Motor neuron (in vitro differentiated cells): ENCODE measurements around the gene TRIM60. TPM values are rescaled to one million over a fixed set of nuclear protein-coding genes. Genes with fewer than 3 reads are reported as not detected.
A peak's percentile ranks its signal among the peaks of the same experiment; 100 is the strongest.
"Not testable (repeated sequence)": the region's sequence is repeated elsewhere in the genome, so short reads cannot be mapped to it uniquely, and the experiment has no call there.

ENCODE experiments used
- ATAC-seq, 8 experiments: fragments of 200-7000 bp; cut with Tn5 transposase; replicated peaks in 6 of 8; 2 replicates each; pipeline ENCODE4 v1.8.0; 2021; ENCODE audit warnings: mild to moderate bottlenecking in 8 of 8, moderate library complexity in 8 of 8
- H3K27ac ChIP-seq, 2 donors: fragments of 250-450 bp; sonication (Bioruptor Pico); 2 replicates each; pipeline ENCODE4 v1.9.0; 2021; ENCODE audit warnings: antibody characterized with exemption in 2 of 2, mild to moderate bottlenecking in 2 of 2, moderate library complexity in 1 of 2
- H3K4me1 ChIP-seq, 2 donors: fragments of 250-450 bp; sonication (Bioruptor Pico); replicated peaks in 1 of 2; 2 replicates each; pipeline ENCODE4 v1.6.1; 2021; ENCODE audit warnings: antibody characterized with exemption in 2 of 2, mild to moderate bottlenecking in 2 of 2, moderate library complexity in 1 of 2
- H3K4me3 ChIP-seq, 5 donors: fragments of 250-450 bp; sonication (Bioruptor Pico); 2 replicates each; pipeline ENCODE4 v1.9.0; 2021; ENCODE audit warnings: antibody characterized with exemption in 5 of 5, mild to moderate bottlenecking in 5 of 5, moderate library complexity in 4 of 5
- WGBS, 10 experiments: fragments of 450-650 bp; shearing (Covaris generic); methylation state at CpG; one replicate each; pipeline ENCODE4 v1.0.0; 2022; 5-methylcytosine and 5-hydroxymethylcytosine counted together
- in situ Hi-C, 9 experiments: fragments of 400-800 bp; cut with MboI; loops; one replicate each; pipeline ENCODE4 v1.15.0; 2021; ENCODE audit warnings: low sequenced_read_pairs in 9 of 9, low pct_unique_long_range_greater_than_20kb in 2 of 9; ENCODE audit not compliant: unreplicated experiment in 9 of 9
- total RNA-seq, 8 experiments: library from RNA; unstranded; fragments of 300-600 nt; gene quantifications; 2 replicates each; pipeline versions ENCODE4 v1.2.3 to v1.2.4, GENCODE V29; 2022

The TRIM60 gene
- total RNA-seq = under 1 TPM in 2 of 8 experiments, not detected in 6; 0.19 to 0.31 TPM

DNA sequence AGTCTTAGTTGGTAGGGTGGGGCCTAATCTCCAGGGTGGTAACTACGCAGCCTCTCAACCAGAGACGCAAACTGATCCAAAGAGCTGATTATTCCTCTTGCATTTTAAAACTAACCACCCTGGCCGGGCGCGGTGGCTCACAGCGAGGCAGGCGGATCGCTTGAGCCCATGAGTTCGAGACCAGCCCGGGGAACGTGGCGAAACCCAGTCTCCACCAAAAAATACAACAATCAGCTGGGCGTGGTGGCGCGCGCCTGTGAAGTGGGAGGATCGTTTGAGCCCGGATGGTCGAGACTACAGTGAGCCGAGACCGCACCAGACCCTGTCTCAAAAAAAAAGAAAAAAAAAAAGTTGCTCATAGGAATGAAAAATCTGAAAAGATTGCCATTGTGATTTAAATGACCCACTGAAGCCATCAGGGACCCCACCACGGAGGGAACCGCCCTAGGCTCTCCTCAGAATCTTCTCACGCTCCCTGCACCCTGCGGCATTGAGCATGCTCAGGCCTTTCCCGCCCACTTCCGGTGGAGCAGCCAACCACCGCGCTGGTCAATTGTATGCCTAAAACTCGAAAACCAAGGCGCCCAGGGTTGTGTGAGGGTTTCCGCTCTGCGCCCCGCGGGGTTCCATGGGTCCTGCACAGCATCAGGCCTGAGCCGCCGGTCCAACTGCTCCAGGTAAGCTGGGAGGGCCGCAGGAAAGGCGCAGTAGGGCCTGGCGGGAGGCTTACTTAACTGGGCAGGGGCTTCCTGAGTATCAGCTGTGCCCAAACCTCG, at the start of gene TRIM60:
TSS of gene TRIM60 (plus strand) at position 564 of the 776 bp plus-strand sequence. CDS start 8,074 bp downstream, outside the sequence.
- no peak for ATAC-seq
- Histone ChIP-seq H3K4me1 (no peaks in the 10 kb centered on the region), H3K4me3 (no peak within 1 kb of the TSS), H3K27ac (no peak within 1 kb of the TSS)
- 68 to 99% (median 95%) methylated on average over 2 to 13 of the region's 41 CpGs for WGBS, 10 experiments
- in situ Hi-C loops = no loop called here

DNA sequence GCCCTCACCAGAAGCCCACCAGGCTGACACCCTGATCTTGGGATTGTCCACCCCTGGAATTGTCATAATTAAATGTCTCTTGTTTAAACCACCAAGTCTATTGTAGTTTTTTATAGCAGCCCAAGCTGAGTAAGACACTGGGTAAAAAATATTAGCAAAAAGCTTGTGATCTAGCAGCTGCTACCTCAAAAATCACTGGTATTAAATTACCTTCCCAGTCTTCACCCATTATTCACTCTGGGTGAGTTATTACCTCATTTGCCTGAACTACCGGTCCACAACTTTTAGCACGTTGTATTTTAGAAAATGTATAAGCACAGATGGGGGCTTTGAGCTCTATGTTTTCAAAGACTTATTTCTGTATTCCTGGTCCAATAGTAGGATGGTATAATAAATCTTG, 42.3 kb upstream of the TRIM60 start:
- H3K4me3 ChIP-seq = no peak overlapping the region
- 14 to 68% (median 59%) methylated on average over 1 to 2 of the region's 2 CpGs; no CpG with 5 or more reads in 3 of the 10 experiments for WGBS, 10 experiments
- ATAC-seq = no peak
- no peak overlapping the region for H3K27ac ChIP-seq
- no peaks in the 10 kb centered on the region for H3K4me1 ChIP-seq
- in situ Hi-C loops = no loop called here

DNA sequence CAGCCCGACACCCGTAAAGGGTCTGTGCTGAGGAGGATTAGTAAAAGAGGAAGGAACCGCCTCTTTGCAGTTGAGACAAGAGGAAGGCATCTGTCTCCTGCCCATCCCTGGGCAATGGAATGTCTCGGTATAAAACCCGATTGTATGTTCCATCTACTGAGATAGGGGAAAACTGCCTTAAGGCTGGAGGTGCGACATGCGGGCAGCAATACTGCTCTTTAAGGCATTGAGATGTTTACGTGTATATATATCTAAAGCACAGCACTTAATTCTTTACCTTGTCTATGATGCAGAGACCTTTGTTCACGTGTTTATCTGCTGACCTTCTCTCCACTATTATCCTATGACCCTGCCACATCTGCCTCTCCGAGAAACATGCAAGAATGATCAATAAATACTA, 41.0 kb upstream of the TRIM60 start:
- WGBS, 10 experiments = 40 to 93% (median 83%) methylated on average over 1 to 3 of the region's 10 CpGs; no CpG with 5 or more reads in 3 of the 10 experiments
- ATAC-seq, H3K4me1 ChIP-seq, H3K27ac ChIP-seq, H3K4me3 ChIP-seq, in situ Hi-C loops: not testable (repeated sequence)

DNA sequence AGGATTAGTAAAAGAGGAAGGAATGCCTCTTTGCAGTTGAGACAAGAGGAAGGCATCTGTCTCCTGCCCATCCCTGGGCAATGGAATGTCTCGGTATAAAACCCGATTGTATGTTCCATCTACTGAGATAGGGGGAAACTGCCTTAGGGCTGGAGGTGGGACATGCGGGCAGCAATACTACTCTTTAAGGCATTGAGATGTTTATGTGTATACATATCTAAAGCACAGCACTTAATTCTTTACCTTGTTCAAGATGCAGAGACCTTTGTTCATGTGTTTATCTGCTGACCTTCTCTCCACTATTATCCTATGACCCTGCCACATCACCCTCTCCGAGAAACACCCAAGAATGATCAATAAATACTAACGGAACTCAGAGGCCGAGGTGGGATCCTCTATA, 35.7 kb upstream of the TRIM60 start:
- 0 to 95% (median 62%) methylated on average over 1 to 3 of the region's 6 CpGs; no CpG with 5 or more reads in 5 of the 10 experiments for WGBS, 10 experiments
- H3K4me3 ChIP-seq, H3K4me1 ChIP-seq, ATAC-seq, in situ Hi-C loops, H3K27ac ChIP-seq: not testable (repeated sequence)

DNA sequence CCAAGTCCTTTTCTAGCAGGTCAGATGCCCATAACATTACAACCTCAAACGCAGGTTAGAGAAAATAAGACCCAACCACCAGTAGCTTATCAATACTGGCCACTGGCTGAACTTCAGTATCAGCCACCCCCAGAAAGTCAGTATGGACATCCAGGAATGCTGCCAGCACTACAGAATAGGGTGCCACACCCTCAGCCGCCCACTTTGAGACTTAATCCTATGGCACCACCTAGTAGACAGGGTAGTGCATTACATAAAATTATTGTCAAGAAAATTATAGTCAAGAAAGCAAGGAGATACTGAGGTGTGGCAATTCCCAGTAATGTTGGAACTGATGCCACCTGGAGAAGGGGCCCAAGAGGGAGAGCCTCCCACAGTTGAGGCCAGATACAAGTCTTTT, 34.5 kb upstream of the TRIM60 start:
- WGBS, 10 experiments = 0 to 100% (median 84%) methylated on average over 1 to 2 of the region's 2 CpGs; no CpG with 5 or more reads in 2 of the 10 experiments
- peak in 2 of 8 experiments; percentile 41 to 46 for ATAC-seq
- Histone ChIP-seq H3K4me1 (no peaks in the 10 kb centered on the region), H3K4me3 (no peak overlapping the region), H3K27ac (no peak overlapping the region)
- in situ Hi-C loops = no loop called here

DNA sequence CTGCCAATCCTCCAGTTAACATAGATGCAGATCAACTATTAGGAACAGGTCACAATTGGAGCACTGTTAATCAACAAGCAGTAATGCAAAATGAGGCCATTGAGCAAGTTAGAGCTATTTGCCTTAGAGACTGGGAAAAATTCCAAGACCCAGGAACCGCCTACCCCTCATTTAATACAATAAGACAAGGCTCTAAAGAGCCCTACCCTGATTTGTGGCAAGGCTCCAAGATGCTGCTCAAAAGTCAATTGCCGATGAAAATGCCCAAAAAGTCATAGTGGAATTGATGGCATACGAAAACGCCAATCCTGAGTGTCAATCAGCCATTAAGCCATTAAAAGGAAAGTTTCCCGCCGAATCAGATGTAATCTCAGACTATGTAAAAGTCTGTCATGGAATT, 33.9 kb upstream of the TRIM60 start:
- no peak overlapping the region for H3K27ac ChIP-seq
- in situ Hi-C loops = no loop called here

DNA sequence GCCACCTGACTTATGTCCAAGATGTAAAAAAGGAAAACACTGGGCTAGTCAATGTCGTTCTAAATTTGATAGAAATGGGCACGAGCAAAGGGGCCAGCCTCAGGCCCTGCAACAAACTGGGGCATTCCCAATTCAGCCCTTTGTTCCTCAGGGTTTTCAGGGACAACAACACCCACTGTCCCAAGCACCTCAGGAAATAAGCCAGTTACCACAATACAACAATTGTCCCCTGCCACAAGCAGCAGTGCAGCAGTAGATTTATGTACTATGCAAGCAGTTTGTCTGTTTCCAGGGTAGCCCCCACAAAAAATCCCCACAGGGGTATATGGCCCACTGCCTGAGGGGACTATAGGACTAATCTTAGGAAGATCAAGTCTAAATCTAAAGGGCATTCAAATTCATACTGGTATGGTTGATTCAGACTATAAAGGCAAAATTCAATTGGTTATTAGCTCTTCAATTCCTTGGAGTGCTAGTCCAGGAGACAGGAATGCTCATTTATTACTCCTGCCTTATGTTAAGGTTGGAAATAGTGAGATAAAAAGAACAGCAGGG, 33.2 kb upstream of the TRIM60 start:
- ATAC-seq, H3K4me3 ChIP-seq, H3K27ac ChIP-seq, H3K4me1 ChIP-seq, in situ Hi-C loops: not testable (repeated sequence)
- WGBS, 10 experiments = 0 to 83% (median 64%) methylated on average over 2 of the region's 2 CpGs; no CpG with 5 or more reads in 6 of the 10 experiments

More for the DNA sequence above, 33.9 kb upstream of the TRIM60 start:
- no peak for ATAC-seq
- H3K4me3 ChIP-seq = no peak overlapping the region
- no peaks in the 10 kb centered on the region for H3K4me1 ChIP-seq
- 35 to 100% (median 87%) methylated on average over 3 to 5 of the region's 6 CpGs; no CpG with 5 or more reads in 2 of the 10 experiments for WGBS, 10 experiments

DNA sequence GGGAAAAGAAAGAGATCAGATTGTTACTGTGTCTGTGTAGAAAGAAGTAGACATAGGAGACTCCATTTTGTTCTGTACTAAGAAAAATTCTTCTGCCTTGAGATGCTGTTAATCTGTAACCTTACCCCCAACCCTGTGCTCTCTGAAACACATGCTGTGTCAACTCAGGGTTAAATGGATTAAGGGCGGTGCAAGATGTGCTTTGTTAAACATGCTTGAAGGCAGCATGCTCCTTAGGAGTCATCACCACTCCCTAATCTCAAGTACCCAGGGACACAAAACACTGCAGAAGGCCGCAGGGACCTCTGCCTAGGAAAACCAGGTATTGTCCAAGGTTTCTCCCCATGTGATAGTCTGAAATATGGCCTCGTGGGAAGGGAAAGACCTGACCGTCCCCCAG, 29.8 kb upstream of the TRIM60 start:
- 75% methylated on average over 1 of the region's 4 CpGs; no CpG with 5 or more reads in 9 of the 10 experiments for WGBS, 10 experiments
- H3K4me1 ChIP-seq, ATAC-seq, H3K27ac ChIP-seq, H3K4me3 ChIP-seq, in situ Hi-C loops: not testable (repeated sequence)

DNA sequence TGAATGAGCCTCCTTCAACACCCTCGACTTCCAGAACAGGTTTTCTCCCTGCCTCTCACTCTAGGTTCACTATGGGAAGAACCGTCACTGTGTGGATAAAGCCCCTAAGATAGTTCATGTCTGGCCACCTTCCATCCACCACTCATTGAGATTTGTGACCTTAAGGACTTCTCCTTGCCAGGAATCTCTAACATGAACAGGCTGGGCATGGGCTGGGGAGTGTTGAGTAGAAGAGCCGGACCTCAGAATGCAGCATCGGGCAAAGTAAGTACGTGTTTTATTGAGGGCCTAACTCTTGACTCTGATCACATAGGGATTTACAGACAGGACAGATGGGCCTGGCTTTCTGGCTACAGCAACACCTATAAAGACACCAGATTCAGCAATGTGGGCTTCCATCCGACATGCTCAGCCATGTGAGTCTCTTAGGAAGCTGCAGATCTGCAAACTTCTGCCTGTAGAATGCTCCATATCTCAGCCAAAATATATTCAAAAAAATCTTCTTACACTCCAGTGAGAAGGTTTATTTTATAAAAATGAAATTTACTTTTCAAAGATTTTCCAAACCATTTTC, 26.4 kb upstream of the TRIM60 start:
- Histone ChIP-seq H3K4me3 (no peak overlapping the region), H3K4me1 (no peaks in the 10 kb centered on the region), H3K27ac (no peak overlapping the region)
- no peak for ATAC-seq
- in situ Hi-C loops = no loop called here
- 22 to 100% (median 66%) methylated on average over 2 to 4 of the region's 6 CpGs; no CpG with 5 or more reads in 4 of the 10 experiments for WGBS, 10 experiments

DNA sequence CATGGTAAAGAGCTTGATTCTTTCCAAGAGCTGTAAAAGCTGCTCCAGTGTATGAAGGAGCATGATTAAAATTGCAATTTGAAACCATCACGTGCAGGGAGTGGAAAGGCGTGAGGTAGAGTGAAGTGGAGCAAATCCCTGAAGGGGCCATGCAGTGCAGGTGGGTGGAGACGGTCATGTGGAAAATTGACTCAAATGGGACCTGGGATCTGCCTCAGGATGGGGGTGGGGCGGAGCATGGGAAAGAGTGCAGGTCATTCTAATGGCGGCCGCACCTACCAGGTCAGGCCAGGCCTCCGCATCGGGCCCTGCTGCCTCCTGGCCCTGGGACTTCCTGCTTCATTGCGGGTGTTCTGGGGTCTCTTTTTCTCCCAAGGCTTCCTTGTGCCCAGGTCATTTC, 25.3 kb upstream of the TRIM60 start:
- no peak overlapping the region for H3K4me3 ChIP-seq
- no peak overlapping the region for H3K27ac ChIP-seq
- in situ Hi-C loops = no loop called here
- WGBS, 10 experiments = 0 to 100% (median 72%) methylated on average over 1 to 3 of the region's 9 CpGs; no CpG with 5 or more reads in 6 of the 10 experiments
- no peaks in the 10 kb centered on the region for H3K4me1 ChIP-seq
- ATAC-seq = no peak

DNA sequence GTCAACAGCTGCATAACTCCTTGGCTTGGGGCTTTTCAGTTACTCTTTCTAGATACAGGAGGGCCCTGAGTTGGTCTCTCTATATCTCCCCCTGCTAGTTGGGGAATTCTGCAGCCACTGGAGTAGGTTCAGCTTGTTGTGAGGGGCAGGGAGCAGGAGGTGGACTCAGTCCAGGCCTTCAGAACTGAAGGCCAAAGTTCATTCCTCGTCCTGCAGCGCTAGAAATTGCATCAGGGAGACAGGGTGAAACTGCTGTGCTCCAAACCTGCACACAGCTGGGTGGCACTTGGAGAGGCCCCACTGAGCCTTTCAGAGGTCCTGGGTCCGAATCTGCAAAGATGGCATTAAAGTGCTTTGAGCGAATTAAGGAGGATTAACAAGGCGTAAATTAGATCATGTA, 24.9 kb upstream of the TRIM60 start:
- no peak for ATAC-seq
- Histone ChIP-seq H3K4me3 (no peak overlapping the region), H3K27ac (no peak overlapping the region), H3K4me1 (no peaks in the 10 kb centered on the region)
- in situ Hi-C loops = no loop called here
- 0 to 94% (median 60%) methylated on average over 1 to 5 of the region's 5 CpGs; no CpG with 5 or more reads in 5 of the 10 experiments for WGBS, 10 experiments

DNA sequence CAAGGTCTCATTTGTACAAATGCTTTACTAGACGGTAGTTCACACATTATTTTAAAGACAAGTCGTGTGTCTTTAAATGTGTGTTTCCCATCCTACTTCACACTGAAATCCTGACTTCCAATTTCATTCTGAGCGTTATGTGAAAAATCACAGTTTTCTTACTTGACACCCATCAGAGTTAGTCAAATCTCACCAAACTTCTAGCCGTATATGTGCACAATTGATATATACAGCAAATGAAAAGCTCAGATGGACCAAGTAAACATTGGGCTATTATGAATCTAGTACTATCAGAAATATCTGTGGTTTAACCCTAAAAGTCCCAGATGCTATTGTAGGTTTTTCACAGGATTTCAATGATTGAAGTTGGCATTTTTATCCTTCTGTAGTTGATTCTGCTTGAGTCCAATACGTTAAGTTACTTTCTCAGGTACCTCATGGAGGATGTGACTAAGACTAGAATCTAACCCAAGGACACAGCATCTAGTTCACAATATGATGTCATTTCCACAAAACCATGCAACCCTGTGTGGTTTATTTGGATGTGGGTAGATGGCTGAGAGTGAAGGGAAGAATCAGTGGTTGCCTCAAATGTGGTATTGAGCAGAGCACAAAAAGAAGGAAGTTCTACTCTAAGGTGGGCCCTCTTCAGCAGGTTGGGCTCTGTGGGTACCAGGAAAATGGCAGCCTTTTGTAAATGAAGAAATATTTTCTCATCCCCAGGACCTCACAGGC, 22.1 kb upstream of the TRIM60 start:
- WGBS, 10 experiments = 39 to 100% (median 92%) methylated on average over 2 to 5 of the region's 5 CpGs; no CpG with 5 or more reads in 1 of the 10 experiments
- in situ Hi-C loops = no loop called here
- ATAC-seq = no peak

DNA sequence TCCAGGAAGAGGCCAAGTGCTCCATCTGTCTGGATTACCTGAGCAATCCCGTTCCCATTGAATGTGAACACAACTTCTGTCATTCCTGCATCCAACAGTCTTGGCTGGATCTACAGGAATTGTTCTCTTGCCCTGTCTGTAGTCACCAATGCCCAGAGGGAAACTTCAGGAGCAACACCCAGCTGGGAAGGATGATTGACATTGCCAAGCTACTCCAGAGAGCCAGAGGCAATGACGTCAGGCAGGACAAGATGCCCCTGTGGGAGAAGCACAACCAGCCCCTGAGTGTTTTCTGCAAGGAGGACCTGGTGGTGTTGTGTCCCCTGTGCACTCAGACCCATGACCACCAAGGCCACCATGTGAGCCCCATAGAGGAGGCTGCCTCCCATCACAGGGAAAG, 21.3 kb upstream of the TRIM60 start:
- Histone ChIP-seq H3K27ac (no peak overlapping the region), H3K4me3 (no peak overlapping the region), H3K4me1 (no peaks in the 10 kb centered on the region)
- 20 to 100% methylated on average over 1 to 2 of the region's 2 CpGs; no CpG with 5 or more reads in 8 of the 10 experiments for WGBS, 10 experiments
- in situ Hi-C loops = no loop called here
- ATAC-seq = no peak

More for the DNA sequence above, 22.1 kb upstream of the TRIM60 start:
- Histone ChIP-seq H3K4me1 (no peaks in the 10 kb centered on the region), H3K27ac (no peak overlapping the region), H3K4me3 (no peak overlapping the region)
